GM10266 (cell line): ENCODE data around the gene MYADM.

Experiments used
- DNase-seq: peaks from one replicate; pipeline ENCODE4 v3.0.0; 2012; ENCODE audit errors: extremely low spot score
- TF ChIP-seq, protein P1 (sequence below): IDR thresholded peaks from 2 replicates; pipeline ENCODE4 v1.5.1; 2012; ENCODE audit warnings: mild to moderate bottlenecking, low read depth; ENCODE audit not compliant: control insufficient read depth, insufficient read depth; ENCODE audit errors: missing control alignments

MYADM gene

DNA sequence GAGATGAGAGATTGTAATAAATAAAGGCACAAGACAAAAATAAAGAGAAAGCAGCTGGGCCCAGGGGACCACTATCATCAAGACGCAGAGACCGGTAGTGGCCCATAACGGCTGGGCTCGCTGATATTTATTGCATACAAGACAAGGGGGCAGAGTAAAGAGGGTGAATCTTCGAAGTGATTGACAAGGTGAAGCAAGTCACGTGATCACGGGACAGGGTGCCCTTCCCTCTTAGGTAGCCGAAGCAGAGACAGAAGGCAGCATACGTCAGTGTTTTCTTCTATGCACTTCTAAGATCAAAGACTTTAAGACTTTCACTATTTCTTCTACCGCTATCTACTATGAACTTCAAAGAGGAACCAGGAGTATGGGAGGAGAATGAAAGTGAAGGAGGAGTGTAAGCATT is 9.7 kb downstream of the MYADM start:
- DNase-seq = no peak
- TF ChIP-seq, protein P1, sequence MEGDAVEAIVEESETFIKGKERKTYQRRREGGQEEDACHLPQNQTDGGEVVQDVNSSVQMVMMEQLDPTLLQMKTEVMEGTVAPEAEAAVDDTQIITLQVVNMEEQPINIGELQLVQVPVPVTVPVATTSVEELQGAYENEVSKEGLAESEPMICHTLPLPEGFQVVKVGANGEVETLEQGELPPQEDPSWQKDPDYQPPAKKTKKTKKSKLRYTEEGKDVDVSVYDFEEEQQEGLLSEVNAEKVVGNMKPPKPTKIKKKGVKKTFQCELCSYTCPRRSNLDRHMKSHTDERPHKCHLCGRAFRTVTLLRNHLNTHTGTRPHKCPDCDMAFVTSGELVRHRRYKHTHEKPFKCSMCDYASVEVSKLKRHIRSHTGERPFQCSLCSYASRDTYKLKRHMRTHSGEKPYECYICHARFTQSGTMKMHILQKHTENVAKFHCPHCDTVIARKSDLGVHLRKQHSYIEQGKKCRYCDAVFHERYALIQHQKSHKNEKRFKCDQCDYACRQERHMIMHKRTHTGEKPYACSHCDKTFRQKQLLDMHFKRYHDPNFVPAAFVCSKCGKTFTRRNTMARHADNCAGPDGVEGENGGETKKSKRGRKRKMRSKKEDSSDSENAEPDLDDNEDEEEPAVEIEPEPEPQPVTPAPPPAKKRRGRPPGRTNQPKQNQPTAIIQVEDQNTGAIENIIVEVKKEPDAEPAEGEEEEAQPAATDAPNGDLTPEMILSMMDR = no peak

DNA sequence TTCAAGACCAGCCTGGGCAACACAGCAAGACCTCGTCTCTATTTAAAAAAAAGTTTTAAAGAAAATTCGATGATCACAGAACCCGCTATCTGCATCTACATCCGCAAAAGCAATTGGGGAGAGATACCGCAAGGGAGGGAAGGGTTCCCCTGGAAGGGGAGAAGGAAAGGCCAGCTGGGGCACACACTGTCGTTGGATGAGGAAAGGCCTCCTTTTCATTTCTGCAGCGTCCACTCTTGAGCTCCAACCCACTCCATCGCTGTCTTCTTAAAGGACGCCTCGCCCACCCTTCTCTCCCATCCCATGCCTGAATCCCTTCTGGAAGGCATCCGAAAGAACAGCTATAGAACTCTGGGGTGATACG is 11.1 kb downstream of the MYADM start:
- DNase-seq = no peak
- TF ChIP-seq, protein P1 = no peak

DNA sequence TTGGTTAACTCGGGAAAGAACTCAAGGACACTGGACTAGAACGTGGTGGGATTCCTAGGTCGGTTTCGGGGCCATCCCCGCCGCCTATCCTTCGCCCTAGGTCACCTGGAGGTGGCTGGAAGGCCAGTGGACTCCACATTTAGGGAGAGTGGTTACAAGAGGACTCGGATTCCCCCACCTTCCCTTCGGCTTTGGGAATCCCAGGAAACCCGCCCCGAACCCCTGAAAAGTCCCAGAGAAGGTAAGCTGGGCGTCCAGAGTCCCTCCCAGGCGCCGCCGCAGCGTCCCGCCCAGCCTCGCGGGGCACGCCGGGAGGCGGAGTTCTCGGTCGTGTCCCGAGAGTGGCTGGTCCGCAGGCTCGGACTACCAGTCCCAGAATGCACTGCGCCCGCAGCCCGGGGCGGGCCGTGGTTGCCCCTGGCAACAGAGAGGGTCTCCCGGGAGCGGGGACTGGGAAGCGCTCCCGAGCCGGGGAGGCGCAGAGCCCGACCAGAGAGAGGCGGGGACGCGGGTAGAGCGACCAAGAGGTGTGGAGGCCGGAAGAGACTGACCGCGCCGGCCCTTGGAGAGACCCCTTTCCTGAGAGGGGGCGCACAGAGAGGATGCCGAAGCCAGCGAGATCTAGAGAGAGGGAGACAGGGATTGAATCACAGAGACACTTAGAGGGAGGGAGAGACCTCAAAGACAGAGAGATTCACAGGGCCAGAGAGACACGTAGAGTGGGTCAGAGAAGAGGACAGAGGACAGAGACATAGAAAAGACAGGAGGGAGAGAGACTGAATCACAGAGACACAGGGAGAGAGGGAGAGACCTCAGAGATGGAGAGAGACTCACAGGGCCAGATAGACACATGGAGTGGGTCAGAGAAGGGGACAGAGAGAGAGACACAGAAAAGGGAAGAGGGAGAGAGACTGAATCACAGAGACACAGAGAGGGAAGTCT is 11.7 kb downstream of the MYADM start:
- DNase-seq = peak; percentile 91

DNA sequence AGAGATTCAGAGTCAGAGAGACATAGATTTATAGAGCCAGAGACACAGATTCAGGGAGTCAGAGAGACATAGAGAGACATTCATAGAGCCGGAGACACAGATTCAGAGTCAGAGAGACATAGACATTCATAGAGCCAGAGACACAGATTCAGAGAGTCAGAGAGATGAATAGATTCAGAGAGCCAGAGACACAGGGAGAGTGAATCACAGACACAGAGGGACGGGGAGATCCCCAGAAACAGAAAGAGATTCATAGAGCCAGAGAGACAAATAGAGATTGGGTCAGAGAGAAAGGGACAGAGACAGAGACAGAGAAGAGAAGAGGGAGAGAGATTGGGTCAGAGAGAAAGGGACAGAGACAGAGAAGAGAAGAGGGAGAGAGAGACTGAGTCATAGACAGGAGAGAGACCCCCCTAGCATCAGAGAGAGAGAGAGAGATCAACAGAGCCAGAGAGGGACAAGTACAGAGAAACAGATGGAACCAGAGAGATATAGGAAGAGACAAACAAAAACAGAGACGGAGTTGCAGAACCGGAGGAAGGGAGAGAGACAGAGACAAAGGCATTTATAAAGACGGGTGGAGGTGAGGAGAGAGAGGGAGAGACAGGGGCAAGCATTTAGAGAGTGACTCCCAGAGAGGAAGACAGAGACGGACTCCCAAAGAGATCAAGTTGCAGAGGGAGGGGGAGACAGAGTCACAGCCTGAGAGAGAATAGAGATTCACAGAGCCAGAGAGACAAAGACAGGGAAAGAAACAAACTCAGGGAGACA is 13.2 kb downstream of the MYADM start:
- DNase-seq = no peak

More for the DNA sequence above, 11.7 kb downstream of the MYADM start:
- TF ChIP-seq, protein P1 = no peak

DNA sequence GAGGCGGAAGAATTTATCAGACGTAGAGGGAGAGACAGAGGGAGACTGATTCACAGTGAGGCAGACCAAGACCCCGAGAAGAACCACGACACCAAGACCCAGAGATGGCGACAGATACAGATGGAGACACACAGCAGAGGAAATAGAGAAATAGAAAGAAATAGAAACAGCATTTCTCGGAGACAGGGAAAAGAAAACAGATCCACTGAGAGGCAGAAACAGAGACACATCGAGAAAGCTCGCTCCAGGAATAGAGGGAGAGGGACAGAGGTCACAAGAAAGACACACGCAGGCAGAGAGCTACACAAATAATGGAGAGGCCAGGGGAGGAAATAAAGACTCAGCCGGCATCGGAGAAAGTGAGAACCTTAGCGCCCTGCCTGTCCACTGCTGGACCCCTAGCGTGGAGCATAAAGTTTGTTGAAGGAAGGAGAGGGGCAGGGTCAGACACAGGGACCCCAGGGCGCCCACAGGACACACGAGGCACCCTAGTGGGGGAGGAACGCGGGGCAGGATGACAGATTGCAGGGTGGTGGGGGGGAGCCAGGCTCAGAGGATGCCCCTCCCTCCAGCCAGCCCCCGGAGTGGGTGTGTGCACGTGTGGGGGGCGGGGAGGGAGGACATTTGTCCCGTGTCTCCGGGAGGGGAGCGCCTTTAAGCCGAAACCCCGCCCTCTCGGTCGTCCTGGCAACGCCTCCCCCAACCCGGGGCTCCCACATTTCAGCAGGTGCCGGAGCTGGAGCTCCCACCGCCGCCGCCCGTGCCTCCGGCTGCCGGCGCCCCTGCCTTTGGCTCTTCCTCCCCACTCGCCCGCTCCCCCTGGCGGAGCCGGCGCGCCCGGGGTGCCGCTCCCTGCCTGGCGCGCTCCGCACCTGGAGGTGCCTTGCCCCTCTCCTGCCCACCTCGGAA is 14.1 kb downstream of the MYADM start, which contains the start of gene PRKCG:
Gene PRKCG (plus strand): TSS at position 716 of the 909 bp plus-strand sequence. CDS start 298 bp downstream, outside the sequence.
- no peak for DNase-seq
- TF ChIP-seq, protein P1 = peak; percentile 45

More for the DNA sequence above, 13.2 kb downstream of the MYADM start:
- TF ChIP-seq, protein P1 = no peak

DNA sequence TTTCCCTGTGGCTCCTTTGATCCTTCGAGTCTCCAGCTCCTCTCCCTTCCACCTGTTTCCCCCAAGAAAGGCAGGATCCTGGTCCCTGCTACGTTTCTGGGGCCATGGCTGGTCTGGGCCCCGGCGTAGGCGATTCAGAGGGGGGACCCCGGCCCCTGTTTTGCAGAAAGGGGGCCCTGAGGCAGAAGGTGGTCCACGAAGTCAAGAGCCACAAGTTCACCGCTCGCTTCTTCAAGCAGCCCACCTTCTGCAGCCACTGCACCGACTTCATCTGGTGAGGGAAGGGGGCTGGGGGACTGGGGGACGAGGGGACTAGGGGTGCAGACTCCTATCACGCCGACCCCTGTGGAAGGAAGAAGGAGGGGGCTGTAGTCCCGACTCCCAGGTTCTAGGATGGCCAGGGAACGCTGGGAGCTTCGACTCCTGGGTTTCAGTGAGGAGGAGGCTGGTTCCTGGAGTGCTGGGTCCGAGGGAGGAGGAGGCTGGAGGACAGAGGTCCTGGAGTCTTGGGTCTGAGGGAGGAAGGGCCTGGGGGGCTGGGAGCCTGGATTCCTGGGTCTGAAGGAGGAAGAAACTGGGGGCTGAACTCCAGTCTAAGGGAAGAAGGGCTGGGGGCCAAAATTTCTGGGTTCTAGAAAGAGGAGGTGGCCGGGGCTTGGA is 14.8 kb downstream of the MYADM start:
- DNase-seq = no peak
- TF ChIP-seq, protein P1 = no peak
